WTC11 (cell line): ENCODE data around the gene SLC23A2. TPM values are rescaled to one million over a fixed set of nuclear protein-coding genes. Genes with fewer than 3 reads are reported as not detected.
"Not testable (repeated sequence)": the region's sequence is repeated elsewhere in the genome, so short reads cannot be mapped to it uniquely, and the experiment has no call there.

ENCODE experiments used
- ATAC-seq: fragments of 200-7000 bp; cut with Tn5 transposase; 2 replicates; pipeline ENCODE4 v1.10.0; 2021; ENCODE audit warnings: mild to moderate bottlenecking, moderate library complexity
- CTCF ChIA-PET: fragments of 300-600 bp; sonication (Branson Sonifier 250); formaldehyde crosslinking; loops from one replicate; lab custom pipeline; 2021; ENCODE audit warnings: antibody characterized with exemption; lab: Charles Lee
- POLR2A ChIA-PET: fragments of 350-600 bp; sonication (Branson Sonifier 250); formaldehyde crosslinking; loops from one replicate; lab custom pipeline; 2021; ENCODE audit warnings: antibody characterized with exemption; lab: Charles Lee
- DNase-seq: peaks from one replicate; pipeline ENCODE4 v3.0.0; 2021; ENCODE audit warnings: low spot score
- H3K27ac Mint-ChIP-seq: 2 replicates; pipeline ENCODE4 v1.8.0; 2021; ENCODE audit warnings: mixed read lengths
- H3K27me3 Mint-ChIP-seq: 2 replicates; pipeline ENCODE4 v1.8.0; 2021; ENCODE audit warnings: low read depth, mild to moderate bottlenecking, moderate library complexity, mixed read lengths
- H3K36me3 Mint-ChIP-seq: 2 replicates; pipeline ENCODE4 v1.8.0; 2021; ENCODE audit warnings: mixed read lengths
- H3K4me1 Mint-ChIP-seq: 2 replicates; pipeline ENCODE4 v1.8.0; 2022; ENCODE audit warnings: mixed read lengths
- H3K4me3 Mint-ChIP-seq: 2 replicates; pipeline ENCODE4 v1.8.0; 2021; ENCODE audit warnings: mild to moderate bottlenecking, moderate library complexity, mixed read lengths
- H3K9me3 Mint-ChIP-seq: 2 replicates; pipeline ENCODE4 v1.8.0; 2021; ENCODE audit warnings: mixed read lengths
- ATF2 ChIP-seq: sonication (generic); formaldehyde crosslinking; IDR thresholded peaks from 2 replicates; pipeline ENCODE4 v1.8.1; 2022; ENCODE audit warnings: low read depth, missing genetic modification reagents, borderline replicate concordance
- E2F4 ChIP-seq: sonication (generic); formaldehyde crosslinking; IDR thresholded peaks from 2 replicates; pipeline ENCODE4 v1.8.1; 2022; ENCODE audit warnings: low read depth, mild to moderate bottlenecking, moderate library complexity, missing genetic modification reagents, borderline replicate concordance
- EMX1 ChIP-seq: fragments of 250-450 bp; sonication (Bioruptor Pico); IDR thresholded peaks from 2 replicates; pipeline ENCODE4 v1.8.0; 2021; ENCODE audit warnings: mild to moderate bottlenecking
- FOXP1 ChIP-seq: sonication (generic); formaldehyde crosslinking; IDR thresholded peaks from 2 replicates; pipeline ENCODE4 v1.8.0; 2022; ENCODE audit warnings: missing genetic modification reagents, mild to moderate bottlenecking, moderate library complexity, borderline replicate concordance
- KAT7 ChIP-seq: sonication (generic); formaldehyde crosslinking; IDR thresholded peaks from 2 replicates; pipeline ENCODE4 v1.8.1; 2023; ENCODE audit warnings: missing genetic modification reagents, mild to moderate bottlenecking, borderline replicate concordance
- NFE2L1 ChIP-seq: sonication (generic); formaldehyde crosslinking; IDR thresholded peaks from 2 replicates; pipeline ENCODE4 v1.8.1; 2023; ENCODE audit warnings: missing genetic modification reagents
- SMAD3 ChIP-seq: sonication (generic); formaldehyde crosslinking; IDR thresholded peaks from 2 replicates; pipeline ENCODE4 v1.8.0; 2022; ENCODE audit warnings: missing genetic modification reagents, mild to moderate bottlenecking, borderline replicate concordance
- SP1 ChIP-seq: sonication (generic); formaldehyde crosslinking; conservative IDR thresholded peaks from 2 replicates; pipeline ENCODE4 v1.8.1; 2022; ENCODE audit warnings: missing genetic modification reagents
- TCF7 ChIP-seq: sonication (generic); formaldehyde crosslinking; IDR thresholded peaks from 2 replicates; pipeline ENCODE4 v1.8.0; 2022; ENCODE audit warnings: mild to moderate bottlenecking, low read depth, missing genetic modification reagents, moderate library complexity
- TEAD1 ChIP-seq: sonication (generic); formaldehyde crosslinking; IDR thresholded peaks from 2 replicates; pipeline ENCODE4 v1.8.0; 2022; ENCODE audit warnings: mild to moderate bottlenecking, missing genetic modification reagents
- USF1 ChIP-seq: sonication (generic); formaldehyde crosslinking; IDR thresholded peaks from 2 replicates; pipeline ENCODE4 v1.8.0; 2022; ENCODE audit warnings: mild to moderate bottlenecking, missing genetic modification reagents
- ZNF138 ChIP-seq: sonication (generic); formaldehyde crosslinking; conservative IDR thresholded peaks from 2 replicates; pipeline ENCODE4 v1.8.1; 2022; ENCODE audit warnings: mild to moderate bottlenecking, moderate library complexity, missing genetic modification reagents
- ZNF219 ChIP-seq: sonication (generic); formaldehyde crosslinking; IDR thresholded peaks from 2 replicates; pipeline ENCODE4 v1.8.0; 2023; ENCODE audit warnings: missing genetic modification reagents, mild to moderate bottlenecking, borderline replicate concordance
- ZNF263 ChIP-seq: sonication (generic); formaldehyde crosslinking; IDR thresholded peaks from 2 replicates; pipeline ENCODE4 v1.8.1; 2022; ENCODE audit warnings: low read depth, mild to moderate bottlenecking, moderate library complexity, missing genetic modification reagents
- ZNF416 ChIP-seq: fragments of 250-450 bp; sonication (Bioruptor Pico); IDR thresholded peaks from 2 replicates; pipeline ENCODE4 v1.9.0; 2021; ENCODE audit warnings: mild to moderate bottlenecking, inconsistent platforms
- ZNF512 ChIP-seq: sonication (generic); formaldehyde crosslinking; IDR thresholded peaks from 2 replicates; pipeline ENCODE4 v1.8.1; 2022; ENCODE audit warnings: missing genetic modification reagents, borderline replicate concordance
- total RNA-seq: library from RNA; stranded (reverse); gene quantifications from 3 replicates; pipeline ENCODE4 v1.2.3, GENCODE V29; 2021
- TF ChIP-seq, protein P1 (sequence below): sonication (generic); formaldehyde crosslinking; IDR thresholded peaks from 2 replicates; pipeline ENCODE4 v1.8.1; 2023; ENCODE audit warnings: mild to moderate bottlenecking, missing genetic modification reagents, moderate library complexity
- TF ChIP-seq, protein P2 (sequence below): sonication (generic); formaldehyde crosslinking; IDR thresholded peaks from 2 replicates; pipeline ENCODE4 v1.8.0; 2022; ENCODE audit warnings: mild to moderate bottlenecking, missing genetic modification reagents
- TF ChIP-seq, protein P3 (sequence below): fragments of 250-450 bp; sonication (Bioruptor Pico); IDR thresholded peaks from 2 replicates; pipeline ENCODE4 v1.9.0; 2021; ENCODE audit warnings: moderate library complexity, mild to moderate bottlenecking, inconsistent platforms, borderline replicate concordance

SLC23A2 gene
- total RNA-seq, 1 experiment from 2014 or later, result 14.5 TPM

DNA sequence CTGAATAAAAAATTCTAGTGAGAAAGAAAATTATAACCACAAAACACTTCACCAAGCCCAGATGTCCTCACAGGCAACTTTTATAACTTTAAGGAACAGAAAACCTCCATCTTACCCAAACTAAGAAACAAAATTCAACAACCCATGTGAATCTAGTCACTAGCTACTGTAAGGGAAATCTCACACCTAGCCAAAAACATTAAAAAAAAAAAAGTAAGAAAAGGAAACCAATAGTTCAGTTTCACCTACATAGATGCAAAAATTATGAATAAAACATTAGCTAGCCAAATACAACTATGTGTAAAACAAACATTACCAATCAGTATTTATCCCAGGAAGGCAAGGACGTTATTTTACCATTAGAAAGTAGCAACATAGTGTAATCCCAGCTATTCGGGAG lies 35.5 kb upstream of the SLC23A2 start:
- Mint-ChIP-seq H3K36me3 (no peaks in the 10 kb centered on the region), H3K4me3 (no peak overlapping the region), H3K27ac (no peak overlapping the region), H3K27me3 (no peaks in the 10 kb centered on the region), H3K4me1 (no peaks in the 10 kb centered on the region), H3K9me3 (no peaks in the 10 kb centered on the region)
- ChIA-PET POLR2A (interaction anchor here (0.6 kb wide), 1 partner anchor 31 kb away, joined by 3 read pairs; no protein-coding TSS in a partner anchor), CTCF (no interaction called here)
- no peak for DNase-seq
- no peak for ATAC-seq
- TF ChIP-seq SP1 (CRISPR knock-in tag) (no peak), USF1 (CRISPR knock-in tag) (no peak), EMX1 (CRISPR knock-in tag) (no peak), TEAD1 (CRISPR knock-in tag) (no peak), ZNF138 (CRISPR knock-in tag) (no peak), KAT7 (CRISPR knock-in tag) (no peak), ATF2 (CRISPR knock-in tag) (no peak), FOXP1 (no peak), SMAD3 (no peak), ZNF512 (CRISPR knock-in tag) (no peak), ZNF263 (no peak), ZNF416 (no peak), TCF7 (CRISPR knock-in tag) (no peak), ZNF219 (CRISPR knock-in tag) (no peak), E2F4 (CRISPR knock-in tag) (no peak), NFE2L1 (CRISPR knock-in tag) (no peak)
- TF ChIP-seq, protein P1, sequence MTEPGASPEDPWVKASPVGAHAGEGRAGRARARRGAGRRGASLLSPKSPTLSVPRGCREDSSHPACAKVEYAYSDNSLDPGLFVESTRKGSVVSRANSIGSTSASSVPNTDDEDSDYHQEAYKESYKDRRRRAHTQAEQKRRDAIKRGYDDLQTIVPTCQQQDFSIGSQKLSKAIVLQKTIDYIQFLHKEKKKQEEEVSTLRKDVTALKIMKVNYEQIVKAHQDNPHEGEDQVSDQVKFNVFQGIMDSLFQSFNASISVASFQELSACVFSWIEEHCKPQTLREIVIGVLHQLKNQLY (CRISPR knock-in tag), result no peak
- TF ChIP-seq, protein P2, sequence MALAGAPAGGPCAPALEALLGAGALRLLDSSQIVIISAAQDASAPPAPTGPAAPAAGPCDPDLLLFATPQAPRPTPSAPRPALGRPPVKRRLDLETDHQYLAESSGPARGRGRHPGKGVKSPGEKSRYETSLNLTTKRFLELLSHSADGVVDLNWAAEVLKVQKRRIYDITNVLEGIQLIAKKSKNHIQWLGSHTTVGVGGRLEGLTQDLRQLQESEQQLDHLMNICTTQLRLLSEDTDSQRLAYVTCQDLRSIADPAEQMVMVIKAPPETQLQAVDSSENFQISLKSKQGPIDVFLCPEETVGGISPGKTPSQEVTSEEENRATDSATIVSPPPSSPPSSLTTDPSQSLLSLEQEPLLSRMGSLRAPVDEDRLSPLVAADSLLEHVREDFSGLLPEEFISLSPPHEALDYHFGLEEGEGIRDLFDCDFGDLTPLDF, result no peak
- TF ChIP-seq, protein P3, sequence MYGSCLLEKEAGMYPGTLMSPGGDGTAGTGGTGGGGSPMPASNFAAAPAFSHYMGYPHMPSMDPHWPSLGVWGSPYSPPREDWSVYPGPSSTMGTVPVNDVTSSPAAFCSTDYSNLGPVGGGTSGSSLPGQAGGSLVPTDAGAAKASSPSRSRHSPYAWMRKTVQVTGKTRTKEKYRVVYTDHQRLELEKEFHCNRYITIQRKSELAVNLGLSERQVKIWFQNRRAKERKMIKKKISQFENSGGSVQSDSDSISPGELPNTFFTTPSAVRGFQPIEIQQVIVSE (CRISPR knock-in tag), result no peak

GRCh38 chr20:5035518-5035917 lies 34.2 kb upstream of the SLC23A2 start:
- CTCF ChIA-PET, H3K27me3 Mint-ChIP-seq, POLR2A ChIA-PET, DNase-seq, H3K4me3 Mint-ChIP-seq, H3K4me1 Mint-ChIP-seq, ATAC-seq, H3K9me3 Mint-ChIP-seq, H3K27ac Mint-ChIP-seq, H3K36me3 Mint-ChIP-seq: not testable (repeated sequence)
